GM18505 (cell line): ENCODE data around the gene TXNDC11.

Experiments
- ATAC-seq: cut with Tn5 transposase; IDR thresholded peaks from one replicate; pipeline ENCODE4 v1.9.1; 2021; ENCODE audit not compliant: unreplicated experiment
- POLR2A ChIP-seq: IDR thresholded peaks from 4 replicates; pipeline ENCODE4 v1.6.1; 2011; ENCODE audit warnings: borderline replicate concordance; ENCODE audit not compliant: insufficient read depth, insufficient read length; ENCODE audit errors: extremely low read depth

Gene TXNDC11

GRCh38 chr16:11740567-11740966, 2.1 kb downstream of the TXNDC11 start:
- TF ChIP-seq POLR2A = no peak
- ATAC-seq = no peak

- TF ChIP-seq POLR2A = peak; percentile 15
- ATAC-seq = no peak
These were observed 3.7 kb downstream of the TXNDC11 start for GRCh38 chr16:11738742-11739544.

GRCh38 chr16:11737713-11738112, 4.9 kb downstream of the TXNDC11 start:
- no peak for TF ChIP-seq POLR2A

GRCh38 chr16:11736903-11737302, 5.8 kb downstream of the TXNDC11 start:
- TF ChIP-seq POLR2A = no peak
- ATAC-seq = no peak

More at GRCh38 chr16:11737713-11738112, 4.9 kb downstream of the TXNDC11 start:
- ATAC-seq = no peak

- no peak for ATAC-seq
- TF ChIP-seq POLR2A = no peak
These were observed 6.9 kb downstream of the TXNDC11 start for GRCh38 chr16:11735787-11736186.

- no peak for TF ChIP-seq POLR2A
- ATAC-seq = no peak
These were observed 8.0 kb downstream of the TXNDC11 start for GRCh38 chr16:11734653-11735043.

- ATAC-seq = no peak
- no peak for TF ChIP-seq POLR2A
These were observed 8.5 kb downstream of the TXNDC11 start for GRCh38 chr16:11734025-11734652.

- no peak for ATAC-seq
These were observed 11.4 kb downstream of the TXNDC11 start for GRCh38 chr16:11731222-11731621.

GRCh38 chr16:11729787-11730186, 12.9 kb downstream of the TXNDC11 start:
- TF ChIP-seq POLR2A = no peak
- ATAC-seq = no peak

More at GRCh38 chr16:11731222-11731621, 11.4 kb downstream of the TXNDC11 start:
- no peak for TF ChIP-seq POLR2A

GRCh38 chr16:11727796-11728543, 14.7 kb downstream of the TXNDC11 start:
- no peak for TF ChIP-seq POLR2A
- ATAC-seq = no peak

- TF ChIP-seq POLR2A = no peak
- ATAC-seq = no peak
These were observed 16.6 kb downstream of the TXNDC11 start for GRCh38 chr16:11726008-11726407.

GRCh38 chr16:11725457-11725856, 17.2 kb downstream of the TXNDC11 start:
- TF ChIP-seq POLR2A = no peak
- ATAC-seq = no peak

GRCh38 chr16:11722468-11722808, 20.2 kb downstream of the TXNDC11 start:
- no peak for ATAC-seq
- TF ChIP-seq POLR2A = no peak

- ATAC-seq = no peak
- no peak for TF ChIP-seq POLR2A
These were observed 20.7 kb downstream of the TXNDC11 start for GRCh38 chr16:11721781-11722467.

- TF ChIP-seq POLR2A = no peak
These were observed 22.9 kb downstream of the TXNDC11 start for GRCh38 chr16:11719762-11720161.

More at GRCh38 chr16:11719762-11720161, 22.9 kb downstream of the TXNDC11 start:
- no peak for ATAC-seq
